K562 (cell line): ENCODE measurements around the gene MINPP1. TPM values are rescaled to one million over a fixed set of nuclear protein-coding genes. Genes with fewer than 3 reads are reported as not detected.
A peak's percentile ranks its signal among the peaks of the same experiment; 100 is the strongest.

Experiments used
- ASH1L ChIP-seq: fragments of 450-650 bp; IDR thresholded peaks from 2 replicates; pipeline ENCODE4 v1.6.1; 2018; ENCODE audit warnings: borderline replicate concordance, mild to moderate bottlenecking, low read depth; ENCODE audit not compliant: partially characterized antibody
- E2F1 ChIP-seq: sonication (generic); formaldehyde crosslinking; IDR thresholded peaks from 2 replicates; pipeline ENCODE4 v1.8.1; 2023; ENCODE audit warnings: mild to moderate bottlenecking, missing genetic modification reagents, moderate library complexity
- FOXK1 ChIP-seq: sonication (generic); formaldehyde crosslinking; IDR thresholded peaks from 2 replicates; pipeline ENCODE4 v1.8.0; 2022; ENCODE audit warnings: missing genetic modification reagents, mild to moderate bottlenecking, borderline replicate concordance
- GTF2B ChIP-seq: IDR thresholded peaks from 2 replicates; pipeline ENCODE4 v1.6.1; 2011; ENCODE audit not compliant: insufficient read length; ENCODE audit errors: extremely low read depth
- IFI16 ChIP-seq: fragments of 250-450 bp; sonication (Bioruptor Pico); IDR thresholded peaks from 2 replicates; pipeline ENCODE4 v2.1.2; 2022; ENCODE audit warnings: mild to moderate bottlenecking, inconsistent platforms
- MAFK ChIP-seq: IDR thresholded peaks from 2 replicates; pipeline ENCODE4 v1.6.1; 2011; ENCODE audit warnings: low read length, improper control_type of control experiment
- MTA3 ChIP-seq: fragments of 450-650 bp; formaldehyde crosslinking; IDR thresholded peaks from 2 replicates; pipeline ENCODE4 v1.6.1; 2017; ENCODE audit warnings: mild to moderate bottlenecking, borderline replicate concordance
- NFIC ChIP-seq: fragments of 450-650 bp; IDR thresholded peaks from 2 replicates; pipeline ENCODE4 v1.6.1; 2017; ENCODE audit warnings: mild to moderate bottlenecking, inconsistent platforms
- SAFB2 ChIP-seq: fragments of 200-400 bp; formaldehyde crosslinking; IDR thresholded peaks from 2 replicates; pipeline ENCODE4 v1.6.1; 2018; ENCODE audit warnings: borderline replicate concordance, low read length, low read depth, moderate library complexity; ENCODE audit not compliant: severe bottlenecking
- U2AF1 ChIP-seq: fragments of 200-400 bp; formaldehyde crosslinking; optimal IDR thresholded peaks from 2 replicates; pipeline ENCODE3; 2017; ENCODE audit warnings: mild to moderate bottlenecking, low read depth, low read length, moderate library complexity
- U2AF2 ChIP-seq: fragments of 200-400 bp; formaldehyde crosslinking; optimal IDR thresholded peaks from 2 replicates; pipeline ENCODE3; 2017; ENCODE audit warnings: low read depth, mild to moderate bottlenecking, low read length
- ZEB2 ChIP-seq: fragments of 450-650 bp; IDR thresholded peaks from 2 replicates; pipeline ENCODE4 v1.6.1; 2016
- ZHX1 ChIP-seq: fragments of 150-350 bp; conservative IDR thresholded peaks from 2 replicates; pipeline ENCODE4 v1.6.1; 2014; ENCODE audit warnings: low read length
- ZNF224 ChIP-seq: sonication (generic); formaldehyde crosslinking; IDR thresholded peaks from 2 replicates; pipeline ENCODE4 v1.8.0; 2022; ENCODE audit warnings: mild to moderate bottlenecking, missing genetic modification reagents
- ZNF280A ChIP-seq: fragments of 450-650 bp; IDR thresholded peaks from 2 replicates; pipeline ENCODE4 v1.6.1; 2018; ENCODE audit warnings: mild to moderate bottlenecking, low read depth; ENCODE audit not compliant: partially characterized antibody
- ZNF324 ChIP-seq: fragments of 250-450 bp; sonication (Bioruptor Pico); IDR thresholded peaks from 2 replicates; pipeline ENCODE4 v1.4.0; 2020; ENCODE audit warnings: mild to moderate bottlenecking
- ZNF592 ChIP-seq: fragments of 450-650 bp; IDR thresholded peaks from 2 replicates; pipeline ENCODE4 v1.6.1; 2017; ENCODE audit warnings: antibody characterized with exemption, mild to moderate bottlenecking
- polyA plus RNA-seq, 8 experiments: library from polyadenylated mRNA; depleted of rRNA in 4 of 8; stranded (reverse) in 5 of 8; unstranded in 3 of 8; fragments of >200 nt; fragmentation: Nextera tagmentation in 2 of 8; fragmentation: Illumina TruSeq in 1 of 8; extraction: Ambion mirVana in 2 of 8; extraction: Trizol in 1 of 8; gene quantifications; 2 replicates each; pipeline versions ENCODE4 v1.2.1 to v1.2.3, GENCODE V29; 2011 to 2014; ENCODE audit warnings: inconsistent platforms in 1 of 8, missing spikeins in 1 of 8
- total RNA-seq, 7 experiments: library from RNA; depleted of rRNA in 6 of 7; stranded (reverse); fragments of >200 nt in 6 of 7; fragmentation: Illumina TruSeq in 2 of 7; extraction: Trizol in 2 of 7; gene quantifications; 2 replicates each; pipeline versions ENCODE4 v1.2.1 to v1.2.3, GENCODE V29; 2011 to 2021; ENCODE audit warnings: low replicate concordance in 1 of 7

Gene MINPP1
- total and polyA plus RNA-seq, 9 of the 15 experiments (the other 6 are each of a cell fraction or from before 2014, with no cell fraction given), result 11.5 to 44.5 (median 27.1) TPM

GRCh38 chr10:87500646-87501048 lies 4.0 kb upstream of the MINPP1 start (continued):
- TF ChIP-seq E2F1 (CRISPR knock-in tag), result no peak
- TF ChIP-seq NFIC, result peak; percentile 90
- TF ChIP-seq IFI16 (CRISPR knock-in tag), result no peak
- no peak for TF ChIP-seq SAFB2
- no peak for TF ChIP-seq ASH1L
- TF ChIP-seq ZNF592, result peak; percentile 89
- no peak for TF ChIP-seq U2AF2
- peak; percentile 74 for TF ChIP-seq MTA3
- TF ChIP-seq ZNF324 (CRISPR knock-in tag), result no peak
- no peak for TF ChIP-seq FOXK1
- TF ChIP-seq GTF2B, result no peak
- TF ChIP-seq ZHX1, result no peak
- no peak for TF ChIP-seq MAFK
- no peak for TF ChIP-seq ZNF224
- no peak for TF ChIP-seq ZEB2
- no peak for TF ChIP-seq U2AF1
- TF ChIP-seq ZNF280A, result no peak
